ENCODE measurements around the gene FOXJ2.
"Not testable (repeated sequence)": the region's sequence is repeated elsewhere in the genome, so short reads cannot be mapped to it uniquely, and the experiment has no call there.

Gene FOXJ2

GRCh38 chr12:8032242-8033152 is at the start of gene FOXJ2:
Gene FOXJ2 (plus strand): TSS chr12:8032716. CDS start chr12:8039833, 7,117 bp downstream.
- Histone ChIP-seq H3K4me3 (ENCODE audit: low read depth in 1 of 2, low read length in 1 of 2) (peak within 1 kb of the TSS; percentile 86 to 88), H3K27ac (peak within 1 kb of the TSS; percentile 90), H3K4me1 (ENCODE audit: control insufficient read depth in 1 of 2, insufficient read depth in 1 of 2, low read depth in 1 of 2, low read length in 1 of 2) (peaks cover 53 to 60% of the 10 kb centered on the region in 2 experiments), H3K36me3 (peaks cover 5% of the 10 kb centered on the region), H3K27me3 (no peaks in the 10 kb centered on the region), H3K9me3 (no peaks in the 10 kb centered on the region)
- no peak for TF ChIP-seq CTCF (IDR thresholded peaks at IDR 0.05)

- not testable (repeated sequence) for H3K27me3 ChIP-seq; H3K27ac ChIP-seq; H3K9me3 ChIP-seq; H3K4me3 ChIP-seq (ENCODE audit: low read depth in 1 of 2, low read length in 1 of 2); H3K36me3 ChIP-seq
- peaks cover 62 to 63% of the 10 kb centered on the region in 2 experiments for H3K4me1 ChIP-seq (ENCODE audit: control insufficient read depth in 1 of 2, insufficient read depth in 1 of 2, low read depth in 1 of 2, low read length in 1 of 2)
Measured at GRCh38 chr12:7983019-7983418, 49.5 kb upstream of the FOXJ2 start.

- not testable (repeated sequence) for H3K27me3 ChIP-seq; H3K9me3 ChIP-seq; H3K4me3 ChIP-seq (ENCODE audit: low read depth in 1 of 2, low read length in 1 of 2); H3K36me3 ChIP-seq
- Histone ChIP-seq H3K4me1 (ENCODE audit: control insufficient read depth in 1 of 2, insufficient read depth in 1 of 2, low read depth in 1 of 2, low read length in 1 of 2) (peaks cover 62 to 63% of the 10 kb centered on the region in 2 experiments), H3K27ac (peak overlapping the region; percentile 18)
Measured at GRCh38 chr12:7983460-7983859, 49.1 kb upstream of the FOXJ2 start.

DNA sequence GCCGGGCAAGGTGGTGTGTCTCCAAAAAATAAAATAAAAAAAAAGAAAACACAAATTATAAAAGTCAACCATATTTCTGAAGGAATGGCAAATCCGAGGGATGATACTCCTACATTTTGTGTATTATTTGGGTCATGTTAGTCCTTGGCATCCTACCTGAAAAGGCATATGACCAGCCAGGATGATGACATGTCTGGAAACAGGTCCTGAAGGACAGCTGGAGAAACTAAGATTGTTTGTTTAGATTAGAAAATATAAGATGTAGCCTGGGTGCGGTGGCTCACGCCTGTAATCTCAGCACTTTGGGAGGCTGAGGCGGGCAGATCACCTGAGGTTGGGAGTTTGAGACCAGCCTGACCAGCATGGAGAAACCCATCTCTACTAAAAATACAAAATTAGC is 47.6 kb upstream of the FOXJ2 start:
- peak overlapping the region; percentile 27 for H3K27ac ChIP-seq
- peaks cover 67 to 71% of the 10 kb centered on the region in 2 experiments for H3K4me1 ChIP-seq (ENCODE audit: control insufficient read depth in 1 of 2, insufficient read depth in 1 of 2, low read depth in 1 of 2, low read length in 1 of 2)
- no peaks in the 10 kb centered on the region for H3K27me3 ChIP-seq
- no peak overlapping the region for H3K4me3 ChIP-seq (ENCODE audit: low read depth in 1 of 2, low read length in 1 of 2)
- no peaks in the 10 kb centered on the region for H3K36me3 ChIP-seq
- no peak for TF ChIP-seq CTCF (IDR thresholded peaks at IDR 0.05)
- H3K9me3 ChIP-seq = no peaks in the 10 kb centered on the region

- Histone ChIP-seq H3K4me1 (ENCODE audit: control insufficient read depth in 1 of 2, insufficient read depth in 1 of 2, low read depth in 1 of 2, low read length in 1 of 2) (peaks cover 77 to 79% of the 10 kb centered on the region in 2 experiments), H3K27ac (peak overlapping the region; percentile 99), H3K9me3 (no peaks in the 10 kb centered on the region), H3K27me3 (no peaks in the 10 kb centered on the region), H3K36me3 (no peaks in the 10 kb centered on the region), H3K4me3 (ENCODE audit: low read depth in 1 of 2, low read length in 1 of 2) (no peak overlapping the region)
- TF ChIP-seq CTCF (IDR thresholded peaks at IDR 0.05) = no peak
Measured at GRCh38 chr12:7985802-7986418, 46.6 kb upstream of the FOXJ2 start.

DNA sequence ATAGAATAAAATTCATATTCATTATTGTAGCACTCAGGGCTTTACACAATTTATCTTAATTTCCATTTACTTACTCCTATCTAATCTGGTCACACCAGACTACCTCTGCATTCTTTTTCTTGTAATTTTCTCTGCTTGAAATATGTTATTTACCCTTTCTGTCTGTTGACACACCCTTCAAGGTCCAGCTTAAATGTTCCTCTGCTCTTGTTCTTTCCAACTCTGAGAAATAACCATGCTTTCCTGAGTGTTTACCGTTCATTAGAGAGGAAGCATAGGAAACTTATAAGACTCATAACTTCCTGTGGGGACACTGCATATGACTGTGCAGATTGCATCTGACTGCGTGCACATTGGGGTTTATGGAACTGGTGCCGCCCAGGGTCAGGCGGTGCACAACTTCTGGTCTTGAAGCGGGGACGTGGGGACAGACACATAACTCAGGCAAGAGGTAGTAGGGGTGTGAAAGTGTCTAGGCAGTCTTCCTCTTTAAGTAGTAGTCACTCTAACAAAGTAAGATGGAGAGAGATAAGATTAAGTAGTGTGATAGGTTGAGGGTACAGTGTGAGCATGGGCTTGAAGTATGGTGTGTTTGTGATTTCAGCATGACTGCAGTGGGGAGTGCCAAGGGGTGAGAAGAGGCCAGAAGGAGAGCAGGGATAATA is 42.6 kb upstream of the FOXJ2 start:
- peak overlapping the region; percentile 99 for H3K27ac ChIP-seq

More for the DNA sequence above, 42.6 kb upstream of the FOXJ2 start:
- no peaks in the 10 kb centered on the region for H3K36me3 ChIP-seq
- TF ChIP-seq CTCF (IDR thresholded peaks at IDR 0.05) = peak; percentile 26
- H3K4me3 ChIP-seq (ENCODE audit: low read depth in 1 of 2, low read length in 1 of 2) = peak overlapping the region; percentile 53 to 57
- no peaks in the 10 kb centered on the region for H3K27me3 ChIP-seq
- peaks cover 96 to 97% of the 10 kb centered on the region in 2 experiments for H3K4me1 ChIP-seq (ENCODE audit: control insufficient read depth in 1 of 2, insufficient read depth in 1 of 2, low read depth in 1 of 2, low read length in 1 of 2)
- H3K9me3 ChIP-seq = no peaks in the 10 kb centered on the region
